Endothelial cell of umbilical vein (primary cell): ENCODE measurements around the gene DGKI.

Source experiments
- CTCF ChIP-seq, 2 donors: IDR thresholded peaks; 1 replicate in 1 of 2; 2 replicates in 1 of 2; pipeline ENCODE4 v1.5.1; 2011; ENCODE audit warnings: low read length in 2 of 2, mild to moderate bottlenecking in 2 of 2, moderate library complexity in 2 of 2, control low read depth in 1 of 2, inconsistent platforms in 1 of 2, low read depth in 1 of 2; ENCODE audit not compliant: insufficient read depth in 1 of 2; ENCODE audit errors: extremely low read depth in 1 of 2
- EZH2 ChIP-seq: IDR thresholded peaks from 2 replicates; pipeline ENCODE4 v1.6.1; 2012; ENCODE audit warnings: borderline replicate concordance, low read depth, mild to moderate bottlenecking, moderate library complexity, low read length, inconsistent platforms; ENCODE audit not compliant: severe bottlenecking
- FOS ChIP-seq: IDR thresholded peaks from 2 replicates; pipeline ENCODE4 v1.6.1; 2011; ENCODE audit warnings: mild to moderate bottlenecking, low read length, moderate library complexity, borderline replicate concordance; ENCODE audit not compliant: insufficient read depth
- GATA2 ChIP-seq: IDR thresholded peaks from 2 replicates; pipeline ENCODE4 v1.7.0; 2011; ENCODE audit warnings: low read depth, mild to moderate bottlenecking, moderate library complexity, mixed read lengths, low read length; ENCODE audit not compliant: insufficient read length, insufficient read depth
- JUN ChIP-seq: IDR thresholded peaks from 2 replicates; pipeline ENCODE4 v1.6.1; 2011; ENCODE audit warnings: borderline replicate concordance, low read depth; ENCODE audit not compliant: insufficient read length, insufficient read depth
- MAX ChIP-seq: IDR thresholded peaks from 2 replicates; pipeline ENCODE4 v1.6.1; 2011; ENCODE audit not compliant: insufficient read depth, insufficient read length
- MYC ChIP-seq: IDR thresholded peaks from one replicate; pipeline ENCODE4 v1.6.1; 2011; ENCODE audit warnings: mild to moderate bottlenecking, low read depth, low read length
- POLR2A ChIP-seq: IDR thresholded peaks from 2 replicates; pipeline ENCODE4 v1.6.1; 2012; ENCODE audit warnings: low read depth, mild to moderate bottlenecking, control low read depth, low read length
- POLR2AphosphoS5 ChIP-seq: IDR thresholded peaks from 2 replicates; pipeline ENCODE4 v1.6.1; 2012; ENCODE audit warnings: low read depth, mild to moderate bottlenecking, control low read depth, low read length, moderate library complexity; ENCODE audit not compliant: insufficient read depth

GRCh38 chr7:137696376-137696775, 150.4 kb downstream of the DGKI start:
- no peak for TF ChIP-seq MYC
- no peak for TF ChIP-seq CTCF (IDR thresholded peaks at IDR 0.05; ENCODE audit: extremely low read depth in 1 of 2, insufficient read depth in 1 of 2, low read depth in 1 of 2, low read length in 2 of 2)
- no peak for TF ChIP-seq EZH2
- no peak for TF ChIP-seq POLR2AphosphoS5
- no peak for TF ChIP-seq POLR2A
- TF ChIP-seq MAX, result no peak
- no peak for TF ChIP-seq FOS
- no peak for TF ChIP-seq JUN
- TF ChIP-seq GATA2, result no peak
